ENCODE measurements around the gene GXYLT1. TPM values are rescaled to one million over a fixed set of nuclear protein-coding genes. Genes with fewer than 3 reads are reported as not detected.

The GXYLT1 gene
- total RNA-seq, 2 donors from 2014 or later, result 5.6 to 9.6 TPM

GRCh38 chr12:42145552-42146215 lies 1.0 kb upstream of the GXYLT1 start:
- ATAC-seq, result no peak

GRCh38 chr12:42145197-42145549 lies 499 bp upstream of the GXYLT1 start:
- no peaks in the 10 kb centered on the region for H3K9me3 ChIP-seq
- H3K4me1 ChIP-seq, result peaks cover 26% of the 10 kb centered on the region
- H3K27ac ChIP-seq, result peak overlapping the region; percentile 74 to 94 (median 92)
- 7 to 15% methylated on average over 8 of the region's 8 CpGs for WGBS, 2 donors
- ATAC-seq (peak; percentile 3), DNase-seq (no peak)
- intact Hi-C loops (cut with DNase I), result no loop called here
- no peaks in the 10 kb centered on the region for H3K36me3 ChIP-seq (replicated peaks in 1 of 2; ENCODE audit: insufficient read depth in 1 of 2, low read depth in 2 of 2)
- TF ChIP-seq POLR2A (IDR thresholded peaks at IDR 0.05), result no peak
- TF ChIP-seq, protein P1, sequence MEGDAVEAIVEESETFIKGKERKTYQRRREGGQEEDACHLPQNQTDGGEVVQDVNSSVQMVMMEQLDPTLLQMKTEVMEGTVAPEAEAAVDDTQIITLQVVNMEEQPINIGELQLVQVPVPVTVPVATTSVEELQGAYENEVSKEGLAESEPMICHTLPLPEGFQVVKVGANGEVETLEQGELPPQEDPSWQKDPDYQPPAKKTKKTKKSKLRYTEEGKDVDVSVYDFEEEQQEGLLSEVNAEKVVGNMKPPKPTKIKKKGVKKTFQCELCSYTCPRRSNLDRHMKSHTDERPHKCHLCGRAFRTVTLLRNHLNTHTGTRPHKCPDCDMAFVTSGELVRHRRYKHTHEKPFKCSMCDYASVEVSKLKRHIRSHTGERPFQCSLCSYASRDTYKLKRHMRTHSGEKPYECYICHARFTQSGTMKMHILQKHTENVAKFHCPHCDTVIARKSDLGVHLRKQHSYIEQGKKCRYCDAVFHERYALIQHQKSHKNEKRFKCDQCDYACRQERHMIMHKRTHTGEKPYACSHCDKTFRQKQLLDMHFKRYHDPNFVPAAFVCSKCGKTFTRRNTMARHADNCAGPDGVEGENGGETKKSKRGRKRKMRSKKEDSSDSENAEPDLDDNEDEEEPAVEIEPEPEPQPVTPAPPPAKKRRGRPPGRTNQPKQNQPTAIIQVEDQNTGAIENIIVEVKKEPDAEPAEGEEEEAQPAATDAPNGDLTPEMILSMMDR (IDR thresholded peaks at IDR 0.05), result no peak
- peak overlapping the region in 1 of 2 donors; percentile 42 for H3K4me3 ChIP-seq
- no peaks in the 10 kb centered on the region for H3K27me3 ChIP-seq

More at GRCh38 chr12:42145552-42146215, 1.0 kb upstream of the GXYLT1 start:
- intact Hi-C loops (cut with DNase I), result no loop called here
- TF ChIP-seq, protein P1 (IDR thresholded peaks at IDR 0.05), result no peak
- TF ChIP-seq POLR2A (IDR thresholded peaks at IDR 0.05), result no peak
- Histone ChIP-seq H3K4me1 (peaks cover 22% of the 10 kb centered on the region), H3K9me3 (no peaks in the 10 kb centered on the region), H3K27me3 (no peaks in the 10 kb centered on the region), H3K4me3 (no peak overlapping the region), H3K27ac (peak overlapping the region; percentile 74 to 94 (median 92)), H3K36me3 (replicated peaks in 1 of 2; ENCODE audit: insufficient read depth in 1 of 2, low read depth in 2 of 2) (no peaks in the 10 kb centered on the region)
- DNase-seq, result no peak
- WGBS, 2 donors, result 75 to 86% methylated on average over 11 of the region's 11 CpGs

DNA sequence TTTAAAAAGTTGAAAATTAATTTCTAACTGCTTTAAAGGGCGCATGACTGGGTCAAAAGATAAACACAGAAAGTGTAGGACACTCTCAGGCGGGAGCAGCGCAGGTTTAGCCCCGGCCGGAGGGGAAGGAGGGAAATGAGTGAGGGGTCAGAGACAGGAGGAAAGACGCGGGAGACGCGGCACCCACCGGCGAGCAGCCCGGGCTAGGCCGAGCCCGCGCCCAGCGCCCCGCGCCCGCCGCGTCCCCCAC lies 591 bp downstream of the GXYLT1 start:
- no peaks in the 10 kb centered on the region for H3K9me3 ChIP-seq
- intact Hi-C loops (cut with DNase I), result no loop called here

GRCh38 chr12:42143452-42144157 lies 1.1 kb downstream of the GXYLT1 start:
- H3K36me3 ChIP-seq (replicated peaks in 1 of 2; ENCODE audit: insufficient read depth in 1 of 2, low read depth in 2 of 2), result no peaks in the 10 kb centered on the region
- DNase-seq (peak in 1 of 4 donors; percentile 8), ATAC-seq (no peak)
- peak overlapping the region in 3 of 4 donors; percentile 92 to 94 (median 93) for H3K27ac ChIP-seq
- H3K4me3 ChIP-seq, result peak overlapping the region; percentile 42 to 86
- no peaks in the 10 kb centered on the region for H3K27me3 ChIP-seq
- intact Hi-C loops (cut with DNase I), result no loop called here
- 5 to 6% methylated on average over 12 of the region's 12 CpGs for WGBS, 2 donors
- TF ChIP-seq, protein P1 (IDR thresholded peaks at IDR 0.05), result no peak
- TF ChIP-seq POLR2A (IDR thresholded peaks at IDR 0.05), result no peak
- peaks cover 26% of the 10 kb centered on the region for H3K4me1 ChIP-seq
- no peaks in the 10 kb centered on the region for H3K9me3 ChIP-seq

More for the DNA sequence above, 591 bp downstream of the GXYLT1 start:
- H3K27ac ChIP-seq, result peak overlapping the region; percentile 74 to 94 (median 92)
- H3K36me3 ChIP-seq (replicated peaks in 1 of 2; ENCODE audit: insufficient read depth in 1 of 2, low read depth in 2 of 2), result no peaks in the 10 kb centered on the region
- H3K4me3 ChIP-seq, result peak overlapping the region; percentile 42 to 86
- no peaks in the 10 kb centered on the region for H3K27me3 ChIP-seq
- ATAC-seq (no peak), DNase-seq (peak in 2 of 4 donors; percentile 11 to 16)
- TF ChIP-seq, protein P1 (IDR thresholded peaks at IDR 0.05), result no peak
- no peak for TF ChIP-seq POLR2A (IDR thresholded peaks at IDR 0.05)
- WGBS, 2 donors, result 0 to 1% methylated on average over 12 to 21 of the region's 21 CpGs
- peaks cover 26% of the 10 kb centered on the region for H3K4me1 ChIP-seq

All from body of pancreas (tissue), 4 donors.